Measurements from ENCODE around the gene FUT9. TPM values are rescaled to one million over a fixed set of nuclear protein-coding genes. Genes with fewer than 3 reads are reported as not detected.

The FUT9 gene
- total and polyA plus RNA-seq, 2 of the 8 experiments (the other 6 are each of a cell fraction or from before 2014, with no cell fraction given), result 0.85 to 4.9 TPM

- TF ChIP-seq CTBP2 (IDR thresholded peaks at IDR 0.05; ENCODE audit: borderline replicate concordance, insufficient read depth, insufficient read length, low read length), result no peak
- TF ChIP-seq GTF2F1 (IDR thresholded peaks at IDR 0.05; ENCODE audit: borderline replicate concordance, low read depth, low read length), result no peak
- TF ChIP-seq FOSL1 (IDR thresholded peaks at IDR 0.05; ENCODE audit: insufficient read depth, low read depth, low read length), result no peak
- no peak for TF ChIP-seq JUND (IDR thresholded peaks at IDR 0.05; ENCODE audit: low read length)
These were observed 95.1 kb downstream of the FUT9 start (continued) for GRCh38 chr6:96110878-96111277.
